Frontal cortex (tissue), 1 donor: ENCODE measurements around the gene NDUFAF2. TPM values are rescaled to one million over a fixed set of nuclear protein-coding genes. Genes with fewer than 3 reads are reported as not detected.

Experiments
- total RNA-seq: library from RNA; depleted of rRNA; stranded (reverse); fragments of >200 nt; gene quantifications from one replicate; pipeline ENCODE4 v1.2.3, GENCODE V29; 2014

Gene NDUFAF2
- total RNA-seq, 1 donor from 2014 or later: 20.4 TPM

Other genes with a start within 250 kb of the NDUFAF2 start
- gene DEPDC1B, start 245.0 kb upstream of the NDUFAF2 start, total RNA-seq: 12.2 TPM
- 4.1 TPM for gene ELOVL7, start 100.9 kb upstream of the NDUFAF2 start, total RNA-seq
- gene ERCC8, start 135 bp upstream of the NDUFAF2 start, total RNA-seq: 31.8 TPM
- gene SMIM15, start 217.3 kb downstream of the NDUFAF2 start, total RNA-seq: 35.1 TPM